A673 (cell line): ENCODE results near the gene FAM162A. TPM values are rescaled to one million over a fixed set of nuclear protein-coding genes. Genes with fewer than 3 reads are reported as not detected.

Experiments used
- BruUV-seq: library from RNA; stranded (reverse); fragments of 400-500 nt; replicated peaks from 2 replicates; lab custom pipeline; 2021; lab: Mats Ljungman, UMichigan
- CTCF ChIA-PET: fragments of 300-600 bp; sonication (Branson Sonifier 250); formaldehyde crosslinking; loops from one replicate; lab custom pipeline; 2022; ENCODE audit warnings: antibody characterized with exemption; lab: Charles Lee
- POLR2A ChIA-PET: fragments of 300-600 bp; sonication (Branson Sonifier 250); formaldehyde crosslinking; loops from one replicate; lab custom pipeline; 2022; ENCODE audit warnings: antibody characterized with exemption; ENCODE audit not compliant: low non-redundant PET; lab: Charles Lee
- DNase-seq: peaks from one replicate; pipeline ENCODE4 v3.0.0-alpha.2; 2015; ENCODE audit warnings: low spot score
- H3K27ac ChIP-seq: fragments of 200-600 bp; sonication (generic); 2 replicates; pipeline ENCODE4 v1.5.1; 2016; ENCODE audit warnings: mixed run types, low read depth, mild to moderate bottlenecking, mixed read lengths, antibody characterized with exemption, low read length; ENCODE audit not compliant: poor library complexity, severe bottlenecking
- H3K27me3 ChIP-seq: fragments of 200-600 bp; sonication (generic); replicated peaks from 2 replicates; pipeline ENCODE4 v1.6.1; 2017; ENCODE audit warnings: mixed run types, low read depth, mild to moderate bottlenecking, mixed read lengths, antibody characterized with exemption, low read length; ENCODE audit not compliant: insufficient read depth, poor library complexity
- H3K36me3 ChIP-seq: fragments of 200-600 bp; sonication (generic); 2 replicates; pipeline ENCODE4 v1.6.1; 2016; ENCODE audit warnings: mixed run types, mild to moderate bottlenecking, mixed read lengths, antibody characterized with exemption, low read length; ENCODE audit not compliant: insufficient read depth, poor library complexity, severe bottlenecking
- H3K4me1 ChIP-seq: fragments of 200-600 bp; sonication (generic); 2 replicates; pipeline ENCODE4 v1.6.1; 2017; ENCODE audit warnings: mixed run types, mild to moderate bottlenecking, mixed read lengths, antibody characterized with exemption, low read length; ENCODE audit not compliant: insufficient read depth, poor library complexity, severe bottlenecking
- H3K4me3 ChIP-seq: fragments of 200-600 bp; sonication (generic); 2 replicates; pipeline ENCODE4 v1.5.1; 2016; ENCODE audit warnings: low read depth, mixed run types, mild to moderate bottlenecking, mixed read lengths, low read length; ENCODE audit not compliant: poor library complexity, severe bottlenecking
- H3K9me3 ChIP-seq: fragments of 200-600 bp; sonication (generic); 2 replicates; pipeline ENCODE4 v1.6.1; 2016; ENCODE audit warnings: mixed run types, low read depth, mild to moderate bottlenecking, mixed read lengths, antibody characterized with exemption, low read length; ENCODE audit not compliant: poor library complexity, severe bottlenecking
- EZH2 ChIP-seq: fragments of 200-600 bp; sonication (generic); IDR thresholded peaks from 2 replicates; pipeline ENCODE4 v1.6.1; 2017; ENCODE audit warnings: borderline replicate concordance, low read depth, mild to moderate bottlenecking, mixed read lengths, antibody characterized with exemption, low read length; ENCODE audit not compliant: poor library complexity, severe bottlenecking
- intact Hi-C: fragments of 100-400 bp; cut with micrococcal nuclease; formaldehyde crosslinking; loops from one replicate; pipeline ENCODE4 v1.10.0; 2022; ENCODE audit not compliant: unreplicated experiment
- total RNA-seq: library from RNA; stranded (reverse); gene quantifications from 2 replicates; pipeline ENCODE4 v1.2.3, GENCODE V29; 2021
- TF ChIP-seq, protein P1 (sequence below): fragments of 300-800, 200-600 bp; sonication (generic); conservative IDR thresholded peaks from 2 replicates; pipeline ENCODE4 v1.5.1; 2017; ENCODE audit warnings: low read depth, mild to moderate bottlenecking, antibody characterized with exemption, low read length, moderate library complexity, mixed read lengths

FAM162A gene
- total RNA-seq, 1 experiment from 2014 or later, result 58.1 TPM

DNA sequence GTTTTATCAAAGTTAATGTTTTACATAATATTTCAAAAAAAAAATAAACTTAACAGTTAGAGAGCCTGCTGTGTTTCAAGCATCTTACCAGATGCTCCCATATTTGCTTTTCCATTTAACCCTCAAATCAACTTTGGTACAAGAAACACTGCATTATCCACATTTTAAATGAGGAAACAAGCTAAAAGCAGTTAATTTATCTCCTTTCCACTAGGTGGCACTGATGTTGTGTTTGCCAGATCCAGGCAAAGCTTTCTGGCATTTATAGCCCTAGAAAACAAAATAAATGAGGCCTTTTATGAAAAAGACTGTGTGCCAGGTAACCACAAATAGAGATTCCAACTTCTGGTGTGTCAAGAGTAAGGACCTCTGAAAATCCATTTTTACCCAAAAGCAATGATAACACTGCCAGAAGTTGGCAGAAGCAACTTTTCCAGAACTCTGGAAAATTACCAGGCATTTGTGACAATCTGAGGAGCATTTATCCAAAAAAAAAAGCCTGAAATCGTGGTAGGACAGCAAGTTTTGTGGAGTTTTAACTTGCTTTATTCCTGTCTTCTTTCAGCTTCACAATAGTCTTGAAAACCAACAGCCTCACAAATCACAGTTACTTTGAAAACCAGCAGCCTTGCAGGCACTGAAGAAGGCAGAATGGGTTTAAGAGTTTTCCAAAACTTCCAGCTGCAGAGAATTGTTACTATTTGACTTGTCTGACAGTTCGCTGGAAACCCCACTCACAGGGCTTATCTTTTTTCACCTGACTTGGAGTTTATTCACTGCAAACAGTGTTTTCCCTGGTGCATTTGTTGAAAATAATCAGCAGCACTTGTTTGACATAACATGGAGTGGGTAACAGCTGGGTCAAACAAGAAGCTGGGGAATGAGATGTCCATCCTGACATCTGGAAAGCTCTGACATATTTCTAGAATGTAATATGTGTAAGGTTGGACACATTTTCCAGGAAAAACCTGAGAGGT, 9.2 kb downstream of the FAM162A start:
- Histone ChIP-seq H3K4me3 (no peak overlapping the region), H3K27me3 (no peaks in the 10 kb centered on the region), H3K27ac (peak overlapping the region; percentile 12), H3K4me1 (peaks cover 38% of the 10 kb centered on the region), H3K9me3 (no peaks in the 10 kb centered on the region), H3K36me3 (no peaks in the 10 kb centered on the region)
- TF ChIP-seq, protein P1, sequence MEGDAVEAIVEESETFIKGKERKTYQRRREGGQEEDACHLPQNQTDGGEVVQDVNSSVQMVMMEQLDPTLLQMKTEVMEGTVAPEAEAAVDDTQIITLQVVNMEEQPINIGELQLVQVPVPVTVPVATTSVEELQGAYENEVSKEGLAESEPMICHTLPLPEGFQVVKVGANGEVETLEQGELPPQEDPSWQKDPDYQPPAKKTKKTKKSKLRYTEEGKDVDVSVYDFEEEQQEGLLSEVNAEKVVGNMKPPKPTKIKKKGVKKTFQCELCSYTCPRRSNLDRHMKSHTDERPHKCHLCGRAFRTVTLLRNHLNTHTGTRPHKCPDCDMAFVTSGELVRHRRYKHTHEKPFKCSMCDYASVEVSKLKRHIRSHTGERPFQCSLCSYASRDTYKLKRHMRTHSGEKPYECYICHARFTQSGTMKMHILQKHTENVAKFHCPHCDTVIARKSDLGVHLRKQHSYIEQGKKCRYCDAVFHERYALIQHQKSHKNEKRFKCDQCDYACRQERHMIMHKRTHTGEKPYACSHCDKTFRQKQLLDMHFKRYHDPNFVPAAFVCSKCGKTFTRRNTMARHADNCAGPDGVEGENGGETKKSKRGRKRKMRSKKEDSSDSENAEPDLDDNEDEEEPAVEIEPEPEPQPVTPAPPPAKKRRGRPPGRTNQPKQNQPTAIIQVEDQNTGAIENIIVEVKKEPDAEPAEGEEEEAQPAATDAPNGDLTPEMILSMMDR, result peak; percentile 79
- TF ChIP-seq EZH2, result no peak
- CTCF ChIA-PET, result interaction anchor here (0.7 to 2.0 kb wide), 7 partner anchors 9 to 725 kb away, joined by 3 to 15 read pairs (median 4); partner anchors contain the start of genes FAM162A, PARP14 and WDR5B
- intact Hi-C loops, result loop anchor here (1.0 to 10.0 kb wide), 3 partner anchors 286 to 872 kb away; no protein-coding TSS in a partner anchor
- POLR2A ChIA-PET, result no interaction called here
- DNase-seq, result peak; percentile 75
- no TSS peak for BruUV-seq

DNA sequence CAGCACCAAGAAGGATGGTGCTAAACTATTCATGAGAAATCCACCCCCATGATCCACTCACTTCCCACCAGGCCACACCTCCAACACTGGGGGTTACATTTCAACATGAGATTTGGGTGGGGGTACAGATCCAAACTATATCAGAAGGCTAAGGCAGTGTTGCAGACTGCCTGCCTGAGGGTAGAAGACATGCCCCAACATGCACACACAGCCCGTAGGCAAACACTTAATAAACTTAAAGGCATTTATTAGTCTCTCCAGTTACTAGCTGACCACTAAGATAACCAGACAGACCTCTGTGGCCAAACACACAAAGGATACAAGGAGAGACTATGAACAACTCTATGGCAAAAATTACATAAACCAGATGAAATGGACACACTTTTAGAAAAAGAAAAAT, 10.2 kb downstream of the FAM162A start:
- Histone ChIP-seq H3K27ac (no peak overlapping the region), H3K4me1 (peaks cover 38% of the 10 kb centered on the region), H3K36me3 (no peaks in the 10 kb centered on the region), H3K9me3 (no peaks in the 10 kb centered on the region), H3K4me3 (no peak overlapping the region), H3K27me3 (no peaks in the 10 kb centered on the region)
- CTCF ChIA-PET, result interaction anchor here (2.0 kb wide), 1 partner anchor 285 kb away, joined by 15 read pairs; no protein-coding TSS in a partner anchor
- POLR2A ChIA-PET, result no interaction called here
- TF ChIP-seq EZH2, result no peak
- TF ChIP-seq, protein P1, result no peak
- BruUV-seq, result no TSS peak
- intact Hi-C loops, result loop anchor here (10.0 kb wide), 1 partner anchor 871 kb away; no protein-coding TSS in a partner anchor
- DNase-seq, result no peak

DNA sequence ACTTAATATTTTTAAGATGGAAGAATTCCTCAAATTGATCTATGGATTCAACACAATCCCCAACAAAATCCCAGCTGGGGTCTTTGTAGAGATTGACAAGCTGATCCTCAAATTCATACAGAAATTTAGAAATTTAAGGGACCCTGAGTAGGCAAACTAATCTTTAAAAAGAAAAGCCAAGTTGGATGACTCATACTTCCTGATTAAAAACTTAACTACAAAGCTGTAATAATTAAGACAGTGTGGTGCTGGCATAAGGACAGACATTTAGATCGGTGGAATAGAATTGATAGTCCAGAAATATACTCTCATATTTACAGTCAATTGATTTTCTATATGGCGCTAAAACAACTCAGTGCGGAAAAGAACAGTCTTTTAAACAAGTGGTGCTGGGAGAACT, 11.6 kb downstream of the FAM162A start:
- no peaks in the 10 kb centered on the region for H3K9me3 ChIP-seq
- CTCF ChIA-PET, result interaction anchor here (1.0 kb wide), 1 partner anchor 12 kb away, joined by 4 read pairs; the partner anchor contains the start of gene FAM162A
- TF ChIP-seq, protein P1, result no peak
- no peak for TF ChIP-seq EZH2
- intact Hi-C loops, result loop anchor here (10.0 kb wide), 1 partner anchor 869 kb away; no protein-coding TSS in a partner anchor
- POLR2A ChIA-PET, result no interaction called here
- H3K27ac ChIP-seq, result peak overlapping the region; percentile 49
- peak; percentile 65 for DNase-seq
- peaks cover 38% of the 10 kb centered on the region for H3K4me1 ChIP-seq
- no peaks in the 10 kb centered on the region for H3K36me3 ChIP-seq
- no peak overlapping the region for H3K4me3 ChIP-seq
- BruUV-seq, result no TSS peak
- no peaks in the 10 kb centered on the region for H3K27me3 ChIP-seq
